GM19463 (cell line): ENCODE results near the gene RADIL.

Experiments used
- ATAC-seq: cut with Tn5 transposase; IDR thresholded peaks from one replicate; pipeline ENCODE4 v1.9.1; 2021; ENCODE audit warnings: mild to moderate bottlenecking, moderate library complexity; ENCODE audit not compliant: unreplicated experiment

The RADIL gene

DNA sequence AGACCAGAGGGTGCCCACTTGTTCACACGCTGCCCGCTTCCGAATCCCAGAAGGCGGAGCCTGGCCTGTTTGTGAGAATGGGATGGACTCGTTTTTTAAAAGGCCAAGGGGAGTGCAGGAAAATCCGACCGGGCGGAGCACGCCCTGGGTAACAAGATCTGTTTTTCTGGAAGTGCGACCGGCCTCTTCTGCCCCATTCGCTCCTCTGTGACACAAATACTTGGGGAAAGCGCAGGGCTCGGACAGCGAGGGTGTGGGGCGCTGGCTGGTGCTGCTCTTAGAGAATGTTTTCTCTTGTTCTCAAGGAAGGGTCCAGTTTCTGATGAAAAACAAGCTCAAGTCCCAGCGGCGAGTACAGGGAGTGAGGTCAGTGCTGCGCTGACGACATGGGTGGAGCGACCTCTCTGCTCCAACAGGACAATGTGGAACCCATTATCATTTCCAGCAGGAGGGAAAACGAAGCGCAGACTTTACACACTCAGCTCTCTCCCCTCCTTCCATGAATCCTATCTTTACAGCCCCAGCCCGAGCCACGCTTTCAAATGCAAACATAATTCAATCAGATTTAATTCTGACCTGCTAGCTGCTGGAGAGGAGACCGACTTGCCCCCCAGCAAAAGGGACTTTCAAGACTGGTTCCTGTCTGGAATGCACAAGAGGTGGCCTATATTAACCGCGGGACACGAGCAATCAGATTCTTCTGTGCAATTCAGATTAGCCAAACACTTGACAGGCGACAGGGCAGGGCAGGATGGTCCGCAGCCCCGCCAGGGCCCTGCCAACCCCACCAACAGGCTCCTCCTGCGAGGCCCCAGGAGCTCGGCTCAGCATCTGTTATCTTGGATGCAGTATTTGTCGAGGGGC is 1.1 kb downstream of the RADIL start:
- no peak for ATAC-seq

DNA sequence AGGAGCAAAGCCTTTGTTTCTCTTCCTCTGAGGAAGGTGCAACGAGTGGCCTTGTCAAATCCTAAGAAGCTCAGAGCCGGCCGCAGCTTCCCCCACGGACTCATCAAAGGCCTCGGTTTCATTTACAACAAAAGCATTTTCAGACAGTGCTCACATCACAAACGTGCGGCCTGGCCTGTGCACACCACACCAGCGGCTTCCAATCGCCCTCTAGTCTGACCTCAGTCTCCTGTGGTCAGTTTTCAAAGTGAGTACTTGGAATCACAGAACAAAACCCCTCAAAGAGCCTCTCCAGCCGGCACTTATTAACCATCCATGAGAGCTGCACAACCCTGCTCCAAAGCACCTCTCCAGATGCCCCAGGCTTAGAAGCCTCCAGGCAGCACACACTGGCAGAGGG is 3.3 kb downstream of the RADIL start:
- ATAC-seq, result no peak

DNA sequence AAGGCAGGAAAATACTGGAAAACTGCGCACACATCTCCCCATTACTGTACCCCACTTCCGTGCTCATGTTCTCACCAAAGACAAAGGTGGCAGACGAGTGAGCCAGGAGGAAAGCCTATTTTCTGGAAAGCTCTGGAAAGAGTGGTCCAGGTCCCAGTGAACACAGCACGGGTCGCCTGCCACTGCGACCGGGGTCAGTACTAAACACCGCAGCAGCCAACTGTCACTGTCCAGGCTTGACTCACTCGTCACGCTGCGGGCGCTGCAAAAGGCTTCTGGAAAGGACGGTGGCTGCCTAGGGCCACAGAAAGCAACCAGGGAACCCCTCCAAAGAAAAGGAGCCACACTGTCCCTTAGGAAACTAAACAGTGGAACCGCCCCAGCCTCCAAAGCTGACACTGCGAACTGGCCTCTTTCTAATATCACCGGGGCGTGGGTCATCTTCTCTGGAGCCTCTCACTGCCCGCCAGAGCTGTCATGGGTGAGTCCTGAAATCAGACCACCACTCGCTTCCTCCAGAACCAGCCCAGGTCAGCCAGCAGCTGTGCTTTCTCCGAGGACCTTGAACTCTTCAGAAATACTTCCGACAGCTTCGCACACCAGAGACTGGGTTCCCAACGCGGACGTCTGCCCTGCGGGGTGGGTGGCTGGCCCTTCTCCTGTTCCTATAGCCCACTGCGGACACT is 4.0 kb downstream of the RADIL start:
- no peak for ATAC-seq

DNA sequence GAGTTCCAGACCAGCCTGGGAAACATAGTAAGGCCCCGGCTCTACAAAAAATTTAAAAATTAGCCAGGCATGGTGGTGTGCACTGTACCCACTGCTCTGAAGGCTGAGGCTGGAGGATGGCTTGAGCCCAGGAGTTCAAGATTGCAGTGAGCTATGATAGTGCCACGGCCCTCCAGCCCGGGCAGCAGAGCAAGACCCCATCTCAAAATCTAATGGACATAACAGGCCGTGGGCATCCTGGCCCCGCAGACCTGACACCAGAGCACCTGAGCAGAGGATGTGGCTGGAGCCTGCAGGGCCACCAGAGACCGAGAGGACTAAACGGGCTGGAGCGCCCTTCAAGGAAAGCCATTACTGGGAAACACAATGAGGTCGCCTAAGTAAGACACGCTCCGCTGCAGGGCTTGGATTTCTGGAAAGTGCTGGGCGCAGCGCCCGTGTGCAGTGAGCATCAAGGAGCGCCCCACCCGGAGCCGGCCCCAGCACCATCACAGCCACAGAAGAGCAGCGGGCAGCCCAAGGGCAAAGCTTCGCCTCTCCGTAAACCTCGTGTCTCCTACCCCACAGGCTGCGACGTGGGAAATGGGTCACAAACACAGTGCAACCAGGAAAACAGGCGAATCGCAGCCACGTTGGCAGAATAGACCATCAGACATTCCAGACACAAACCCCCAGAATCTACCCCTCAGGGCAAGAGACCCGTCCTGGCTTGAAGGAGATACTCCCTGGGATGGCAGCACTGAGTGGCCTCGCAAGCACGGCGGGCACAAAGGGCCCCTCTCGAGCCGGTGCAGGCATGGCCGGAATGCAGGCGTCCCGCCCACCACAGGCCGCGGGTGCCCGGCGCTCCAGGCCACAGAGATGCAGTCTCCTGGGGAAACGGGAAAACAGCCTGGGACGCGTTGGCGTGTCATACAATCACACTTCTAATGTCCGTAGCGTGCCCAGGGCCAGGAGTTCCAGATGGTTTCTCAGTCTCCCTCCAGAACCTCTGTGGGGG is 4.9 kb downstream of the RADIL start:
- ATAC-seq, result no peak

DNA sequence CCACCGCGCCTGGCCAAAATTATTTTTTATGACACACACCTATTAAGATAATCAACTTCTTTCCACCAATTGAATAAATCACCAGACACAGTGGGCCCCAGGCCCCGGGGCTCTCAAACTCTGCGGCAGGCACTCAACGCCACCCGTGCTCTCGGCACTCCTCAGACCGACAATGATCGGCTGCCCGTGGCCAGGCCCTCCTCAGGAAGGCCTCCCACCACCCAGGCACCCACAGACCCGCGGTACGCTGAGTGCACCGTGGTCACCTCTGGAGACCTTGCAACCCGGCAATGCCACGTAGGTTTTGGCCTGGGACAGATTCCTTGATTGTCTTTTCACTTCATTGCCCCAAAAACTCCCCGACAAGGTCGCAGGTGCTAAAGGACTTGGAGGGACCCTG is 6.9 kb downstream of the RADIL start:
- ATAC-seq, result no peak

DNA sequence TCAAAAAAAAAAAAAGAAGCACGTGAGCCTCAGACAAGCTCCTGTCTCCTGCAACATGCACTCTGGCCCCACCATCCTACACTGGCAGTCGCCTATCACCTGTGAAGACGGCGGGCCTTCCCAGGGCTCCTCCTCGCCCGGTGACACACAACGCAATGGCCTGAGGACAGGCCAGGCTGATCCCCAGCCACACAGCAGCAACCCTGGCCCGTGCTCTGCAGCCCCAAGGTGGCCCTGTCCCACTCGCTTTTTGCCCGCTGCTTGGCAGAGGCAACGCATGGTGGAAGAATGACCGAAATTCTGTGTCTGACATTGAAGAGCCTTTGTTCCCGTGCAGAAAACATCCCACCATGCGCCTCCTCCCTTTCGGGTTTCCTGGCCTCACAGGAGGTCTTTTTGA is 8.1 kb downstream of the RADIL start:
- no peak for ATAC-seq

DNA sequence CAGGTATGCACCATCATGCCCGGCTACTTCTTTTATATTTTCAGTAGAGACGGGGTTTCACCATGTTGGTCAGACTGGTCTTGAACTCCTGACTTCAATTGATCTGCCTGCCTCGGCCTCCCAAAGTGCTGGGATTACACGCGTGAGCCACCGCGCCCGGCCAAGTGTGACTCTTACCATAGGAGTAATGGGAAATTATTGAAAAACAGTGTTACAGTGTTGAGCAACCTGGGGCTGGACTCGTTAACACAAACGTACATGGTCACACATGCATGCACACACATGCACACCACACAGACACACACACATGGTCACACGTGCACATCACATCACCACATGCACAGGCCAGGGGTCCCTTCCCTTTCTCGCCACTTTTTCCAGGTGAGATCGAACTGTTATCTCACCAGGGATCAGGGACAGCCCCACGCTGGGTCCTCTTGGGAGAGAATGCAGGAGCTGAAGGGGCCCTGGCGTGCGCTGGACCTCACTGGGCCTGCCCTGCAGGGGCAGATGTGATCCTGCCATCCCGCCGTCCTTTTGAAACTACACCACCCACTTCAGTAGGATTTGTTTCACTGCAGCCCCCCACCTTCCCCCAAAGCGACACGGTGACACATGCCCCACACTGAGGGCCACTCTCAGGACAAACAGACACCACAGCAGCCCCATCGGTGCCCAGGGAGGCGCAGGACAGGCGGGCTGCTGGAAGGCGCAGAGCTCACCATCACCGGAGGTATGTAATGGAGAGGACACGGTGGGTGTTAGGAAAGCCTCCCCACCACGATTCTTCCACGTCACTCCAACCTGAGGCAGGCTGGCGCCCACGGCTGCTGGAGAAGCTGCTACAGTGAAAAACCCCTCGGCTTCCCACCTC is 10.2 kb downstream of the RADIL start:
- ATAC-seq, result no peak

DNA sequence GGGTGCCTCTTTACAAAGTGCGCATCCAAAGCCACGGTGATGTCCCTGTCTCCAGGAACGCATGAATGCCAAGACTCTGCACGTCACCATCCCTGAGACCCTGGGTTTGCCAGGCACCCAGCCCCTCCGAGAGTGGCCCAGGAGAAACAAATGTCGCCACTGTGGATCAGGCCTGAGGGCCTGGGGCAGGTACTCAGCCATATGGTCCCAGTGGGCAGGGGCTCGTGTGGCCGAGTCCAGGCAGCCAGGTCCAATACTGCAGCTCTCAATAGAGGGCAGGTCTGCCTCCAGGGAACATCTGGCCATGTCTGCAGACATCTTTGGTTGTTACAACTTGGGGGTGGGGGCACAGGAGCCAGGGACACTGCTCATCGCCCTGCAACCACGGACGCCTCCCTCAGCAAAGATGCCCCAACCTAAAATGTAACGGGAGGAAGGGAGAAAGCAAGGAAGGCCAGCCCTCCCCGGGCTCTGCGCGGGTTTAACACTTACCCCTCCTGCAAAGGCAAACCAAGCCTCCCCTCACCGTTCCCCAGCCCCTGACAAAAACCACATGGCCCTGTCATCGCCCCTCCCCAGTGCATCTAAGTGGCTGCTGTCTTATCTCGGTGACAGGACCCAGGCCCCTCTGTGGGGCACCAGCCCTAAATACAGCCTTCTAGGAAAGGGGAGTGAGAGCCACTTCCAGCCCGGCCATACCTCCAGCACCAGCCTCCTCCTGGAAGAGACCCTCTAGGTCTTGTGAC is 11.4 kb downstream of the RADIL start:
- ATAC-seq, result no peak

DNA sequence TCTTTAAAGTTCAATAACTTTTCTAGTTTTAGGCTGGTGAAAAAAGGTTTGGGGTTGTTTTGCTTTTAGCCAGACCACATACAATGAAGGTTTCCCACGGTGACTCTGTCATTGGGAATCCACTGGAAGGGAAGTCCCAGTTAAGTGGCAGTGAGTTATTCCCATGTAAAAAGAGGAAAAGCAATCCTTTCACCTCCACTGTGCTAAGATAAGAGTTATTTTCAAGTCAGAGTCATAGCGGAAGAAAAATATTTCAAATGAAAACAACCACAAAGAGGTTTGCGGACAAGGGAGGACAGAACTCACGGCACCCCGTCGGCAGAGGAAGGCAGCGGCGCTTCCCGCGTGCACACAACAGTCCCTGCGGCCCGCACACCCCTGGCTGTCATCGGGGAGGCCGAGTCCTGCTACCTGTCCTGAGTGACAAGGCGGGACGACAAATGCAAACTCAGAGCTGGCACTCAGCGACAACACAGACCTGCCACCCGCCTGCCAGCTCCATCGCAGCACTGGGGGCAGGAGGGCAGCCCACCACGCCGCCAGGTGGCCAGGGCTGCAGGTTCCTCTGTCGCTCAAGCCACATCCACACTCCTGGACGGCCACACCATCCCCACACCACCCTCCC is 12.3 kb downstream of the RADIL start:
- ATAC-seq, result no peak

DNA sequence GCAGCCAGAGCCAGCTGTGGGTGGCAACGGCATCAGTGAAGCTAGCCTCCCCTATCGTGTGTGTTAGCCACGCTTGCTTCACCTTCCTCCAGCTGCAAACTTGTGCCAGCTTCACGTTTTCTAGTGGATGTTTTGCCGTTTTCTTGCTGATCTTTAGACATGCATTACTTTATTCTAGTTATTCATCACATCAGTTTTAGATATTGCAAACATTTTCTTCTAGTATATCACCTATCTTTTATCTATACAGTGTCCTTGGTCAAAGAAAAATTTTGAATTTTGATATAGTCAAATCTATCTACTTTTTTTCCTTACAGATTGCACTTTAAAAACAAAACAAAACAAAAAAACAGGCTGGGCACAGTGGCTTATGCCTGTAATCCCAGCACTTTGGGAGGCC is 15.0 kb downstream of the RADIL start:
- no peak for ATAC-seq

DNA sequence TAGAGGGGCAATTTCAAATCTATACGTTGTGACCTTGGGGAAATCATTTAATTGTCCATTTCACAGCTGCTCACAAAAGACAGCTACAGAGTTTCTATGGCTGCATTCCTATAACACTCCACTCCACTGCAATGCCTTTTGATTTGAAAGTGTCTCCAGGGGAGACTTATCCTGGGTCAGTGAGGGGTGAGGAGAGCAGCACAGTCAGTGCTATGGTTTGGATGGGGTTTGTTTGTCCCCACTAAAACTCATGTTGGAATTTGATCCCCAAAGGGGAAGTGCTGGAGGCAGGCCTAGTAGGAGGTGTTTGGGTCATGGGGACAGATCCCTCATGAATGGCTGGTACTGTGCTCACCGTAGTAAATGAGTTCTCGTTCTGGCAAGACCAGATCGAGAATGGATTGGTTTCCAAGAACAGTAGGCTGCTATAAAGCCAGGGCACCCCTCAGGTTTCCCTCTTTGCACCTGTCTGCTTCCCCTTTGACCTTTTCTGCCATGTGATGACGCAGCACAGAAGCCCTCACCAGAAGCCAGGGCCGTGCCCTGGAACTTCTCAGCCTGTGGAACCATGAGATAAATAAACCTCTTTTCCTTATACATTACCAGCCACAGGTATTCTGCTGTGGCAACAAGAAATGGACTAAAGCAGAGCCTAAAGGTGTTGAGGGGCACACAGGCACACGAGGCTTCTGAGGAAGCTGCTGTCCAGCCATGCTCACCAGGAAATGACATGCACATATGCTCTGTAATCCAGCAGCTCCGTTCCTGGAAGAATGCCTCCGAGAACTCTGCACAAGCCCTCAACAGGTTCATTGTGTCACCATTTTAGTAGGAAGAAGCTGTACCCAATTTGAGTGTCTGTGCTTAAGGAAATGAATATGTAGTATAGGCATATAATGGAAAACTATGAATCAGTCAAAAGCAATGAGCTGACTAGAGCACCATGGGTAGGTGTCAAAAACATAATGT is 16.7 kb downstream of the RADIL start:
- no peak for ATAC-seq

DNA sequence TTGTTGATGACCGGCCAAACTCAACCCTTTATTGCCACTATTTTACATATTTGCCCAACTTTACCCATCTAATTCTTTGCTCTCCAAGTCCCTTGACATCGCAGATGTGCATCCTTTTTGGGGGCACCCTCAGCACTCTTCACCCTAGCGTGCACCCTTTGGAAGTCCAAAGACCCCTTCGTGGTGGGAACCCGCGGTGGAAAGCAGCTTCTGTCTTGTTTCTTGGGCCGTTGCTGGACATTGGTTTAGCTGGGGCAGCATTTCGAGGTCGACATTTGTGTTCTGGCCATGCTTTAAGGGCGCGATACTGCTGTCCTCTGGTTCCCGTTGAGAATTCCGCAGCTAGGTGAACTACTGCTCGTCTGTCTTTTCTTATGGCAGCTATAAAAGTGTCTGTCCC is 21.4 kb downstream of the RADIL start:
- ATAC-seq, result no peak

DNA sequence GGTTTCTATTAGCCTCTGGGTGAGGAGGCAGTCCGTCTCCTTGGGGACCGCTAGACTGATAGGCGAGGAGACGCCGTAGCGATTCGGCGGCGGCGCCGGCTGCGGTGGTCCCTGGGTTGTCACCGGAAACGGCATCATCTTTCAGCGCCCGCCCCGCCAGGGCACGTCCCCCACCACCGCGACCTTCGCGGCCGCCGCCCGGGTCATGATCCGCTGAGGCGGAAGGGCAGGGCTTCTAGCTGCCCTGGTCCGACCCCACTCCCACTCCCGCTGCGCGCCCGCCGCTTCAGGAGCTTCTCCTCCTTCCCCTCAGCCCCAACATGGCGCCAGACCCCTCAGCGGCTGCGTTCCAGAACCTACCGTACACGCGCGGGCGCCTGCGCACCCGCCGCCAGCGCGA is 21.8 kb downstream of the RADIL start, which contains the start of gene PAPOLB:
PAPOLB (minus strand) TSS at position 358 of the 400 bp plus-strand sequence; CDS start at position 138, 220 bp downstream.
- no peak for ATAC-seq

DNA sequence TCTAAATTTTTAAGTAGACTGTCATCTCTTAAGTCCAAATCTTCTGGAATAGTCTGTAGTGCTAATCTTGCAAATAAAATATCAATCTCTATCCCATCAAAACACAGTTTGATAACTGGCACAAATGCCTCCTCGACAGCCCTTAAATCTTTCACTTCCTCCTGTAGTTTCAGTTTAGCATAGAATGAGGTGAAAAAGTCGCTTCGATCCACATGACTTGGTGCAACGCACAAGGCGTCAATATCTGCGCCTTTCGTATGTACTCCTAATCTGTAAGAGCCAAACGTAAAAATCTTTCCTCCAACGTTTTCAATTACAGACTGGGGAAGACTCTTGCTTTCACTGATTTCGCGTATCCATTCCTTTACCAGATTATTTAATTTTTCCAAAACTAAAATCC is 22.3 kb downstream of the RADIL start:
- no peak for ATAC-seq

DNA sequence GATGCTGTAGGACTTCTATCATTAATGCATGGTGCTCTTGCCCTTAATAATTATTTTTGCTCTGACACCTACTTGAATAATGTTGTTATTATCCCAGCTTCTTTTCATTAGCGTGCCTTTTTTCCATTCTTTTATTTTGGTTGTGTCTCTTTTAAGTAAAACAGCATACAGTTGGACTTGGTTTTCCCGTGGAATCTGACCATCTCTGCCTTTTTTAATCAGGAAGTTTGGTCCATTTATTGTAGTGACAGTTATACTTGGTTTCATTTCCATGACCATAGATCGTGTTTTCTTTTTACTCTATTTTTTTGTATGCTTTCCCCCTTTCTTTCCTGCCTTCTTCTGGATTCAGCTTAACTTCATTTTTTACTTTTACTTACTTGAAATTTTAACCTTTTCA is 26.3 kb downstream of the RADIL start:
- ATAC-seq, result no peak

DNA sequence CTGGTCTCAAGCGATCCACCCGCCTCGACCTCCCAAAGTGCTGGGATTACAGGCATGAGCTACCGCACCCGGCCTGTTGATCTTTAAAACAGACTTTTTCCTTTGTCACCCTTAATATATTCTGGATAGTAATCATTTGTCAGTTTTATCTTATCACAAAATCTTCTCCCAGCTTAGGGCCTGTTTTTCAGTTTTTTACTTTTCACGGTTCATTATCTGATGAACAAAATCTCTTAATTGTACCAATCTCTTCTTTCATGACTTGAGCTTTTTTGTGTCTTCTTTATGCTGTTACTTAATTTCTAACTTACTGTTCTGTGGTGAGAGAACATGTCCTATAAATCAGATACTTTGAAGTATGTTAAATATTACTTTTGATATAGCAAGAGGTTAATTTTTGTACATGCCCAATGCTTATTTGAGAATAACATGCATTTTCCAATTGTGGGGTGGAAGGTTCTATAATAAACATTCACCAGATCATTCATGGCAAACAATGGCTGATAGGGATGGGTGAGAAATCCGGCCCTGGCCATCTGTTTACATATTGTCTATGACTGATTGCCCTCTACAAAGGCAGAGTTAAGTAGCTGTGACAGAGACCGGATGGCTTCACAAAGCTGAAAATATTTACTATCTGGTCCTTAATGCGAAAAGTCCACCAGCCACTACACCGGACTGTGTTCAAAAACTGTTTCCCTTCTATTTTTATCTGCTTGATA is 27.0 kb downstream of the RADIL start:
- ATAC-seq, result no peak

DNA sequence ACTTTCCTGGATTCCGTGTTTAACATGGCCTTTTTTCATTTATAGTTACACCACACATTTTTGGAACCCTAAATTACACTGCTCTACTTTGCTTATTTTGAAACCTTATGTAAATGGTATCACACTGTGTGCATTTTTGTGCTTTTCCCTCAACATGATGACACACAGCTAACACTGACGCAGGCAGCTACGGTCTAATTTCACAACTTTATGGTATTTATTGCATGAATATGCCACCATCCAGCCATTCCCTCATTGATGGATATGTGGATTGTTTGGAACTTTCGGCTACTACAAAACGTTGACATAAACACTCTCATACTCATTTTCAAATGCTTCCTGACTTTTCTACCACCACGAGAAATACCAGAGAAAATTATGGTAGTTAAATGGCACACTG is 28.6 kb downstream of the RADIL start:
- ATAC-seq, result no peak
